Activated naive CD4-positive, alpha-beta T cell treated with anti-CD3 and anti-CD28 coated beads, Interleukin-2, amount 10 ng/mL, durations not matched to agents 7 days and 5 days (primary cell): ENCODE measurements around the gene HOXB1.
A peak's percentile ranks its signal among the peaks of the same experiment; 100 is the strongest.

Source experiments
- CTCF ChIA-PET: fragments of 350-600 bp; sonication (Branson Sonifier 250); formaldehyde crosslinking; loops from one replicate; lab custom pipeline; 2021; ENCODE audit warnings: antibody characterized with exemption; lab: Charles Lee
- DNase-seq: peaks from one replicate; pipeline ENCODE4 v3.0.0-alpha.2; 2020
- H3K27ac Mint-ChIP-seq: one replicate; pipeline ENCODE4 v1.8.0; 2021; ENCODE audit warnings: mild to moderate bottlenecking, moderate library complexity, mixed read lengths
- H3K27me3 Mint-ChIP-seq: one replicate; pipeline ENCODE4 v1.8.0; 2021; ENCODE audit warnings: mild to moderate bottlenecking, mixed read lengths
- H3K36me3 Mint-ChIP-seq: one replicate; pipeline ENCODE4 v1.8.0; 2021; ENCODE audit warnings: mixed read lengths
- H3K4me1 Mint-ChIP-seq: one replicate; pipeline ENCODE4 v1.8.0; 2021; ENCODE audit warnings: mixed read lengths
- H3K4me3 Mint-ChIP-seq: one replicate; pipeline ENCODE4 v1.8.0; 2021; ENCODE audit warnings: mild to moderate bottlenecking, moderate library complexity, mixed read lengths
- H3K9me3 Mint-ChIP-seq: one replicate; pipeline ENCODE4 v1.8.0; 2021; ENCODE audit warnings: mixed read lengths

The HOXB1 gene

GRCh38 chr17:48571024-48571818 is 40.4 kb upstream of the HOXB1 start:
- Mint-ChIP-seq H3K4me1 (peaks cover 41% of the 10 kb centered on the region), H3K4me3 (no peak overlapping the region), H3K9me3 (no peaks in the 10 kb centered on the region), H3K27me3 (peaks cover 14% of the 10 kb centered on the region), H3K36me3 (peaks cover 12% of the 10 kb centered on the region), H3K27ac (no peak overlapping the region)
- DNase-seq: no peak
- CTCF ChIA-PET: no interaction called here

- Mint-ChIP-seq H3K4me1 (peaks cover 33% of the 10 kb centered on the region), H3K36me3 (peaks cover 12% of the 10 kb centered on the region), H3K27me3 (peaks cover 7% of the 10 kb centered on the region), H3K27ac (no peak overlapping the region), H3K4me3 (no peak overlapping the region), H3K9me3 (no peaks in the 10 kb centered on the region)
- no peak for DNase-seq
- CTCF ChIA-PET: interaction anchor here (0.6 to 0.8 kb wide), 3 partner anchors 9 to 466 kb away, joined by 3 to 4 read pairs (median 3); no protein-coding TSS in a partner anchor
Measured at GRCh38 chr17:48570325-48571023, 39.7 kb upstream of the HOXB1 start.

GRCh38 chr17:48569674-48570324 is 39.0 kb upstream of the HOXB1 start:
- CTCF ChIA-PET: interaction anchor here (0.6 to 0.8 kb wide), 4 partner anchors 8 to 467 kb away, joined by 3 to 4 read pairs (median 4); no protein-coding TSS in a partner anchor
- Mint-ChIP-seq H3K9me3 (no peaks in the 10 kb centered on the region), H3K4me1 (peaks cover 28% of the 10 kb centered on the region), H3K36me3 (peaks cover 13% of the 10 kb centered on the region), H3K4me3 (no peak overlapping the region), H3K27me3 (peaks cover 7% of the 10 kb centered on the region), H3K27ac (no peak overlapping the region)
- no peak for DNase-seq

GRCh38 chr17:48569240-48569582 is 38.4 kb upstream of the HOXB1 start:
- CTCF ChIA-PET: interaction anchor here (0.6 to 0.8 kb wide), 2 partner anchors 81 to 305 kb away, joined by 3 to 4 read pairs; no protein-coding TSS in a partner anchor
- no peaks in the 10 kb centered on the region for H3K9me3 Mint-ChIP-seq
- H3K36me3 Mint-ChIP-seq: peaks cover 12% of the 10 kb centered on the region
- H3K27ac Mint-ChIP-seq: no peak overlapping the region
- no peak overlapping the region for H3K4me3 Mint-ChIP-seq
- peaks cover 3% of the 10 kb centered on the region for H3K27me3 Mint-ChIP-seq
- no peak for DNase-seq
- H3K4me1 Mint-ChIP-seq: peaks cover 28% of the 10 kb centered on the region

- CTCF ChIA-PET: interaction anchor here (1.2 kb wide), 1 partner anchor 76 kb away, joined by 3 read pairs; no protein-coding TSS in a partner anchor
- Mint-ChIP-seq H3K27me3 (peaks cover 3% of the 10 kb centered on the region), H3K4me3 (no peak overlapping the region), H3K9me3 (no peaks in the 10 kb centered on the region), H3K4me1 (peaks cover 27% of the 10 kb centered on the region), H3K36me3 (peaks cover 12% of the 10 kb centered on the region), H3K27ac (peak overlapping the region; percentile 66)
- DNase-seq: no peak
Measured at GRCh38 chr17:48568499-48569239, 37.9 kb upstream of the HOXB1 start.

- CTCF ChIA-PET: interaction anchor here (1.2 kb wide), 1 partner anchor 75 kb away, joined by 3 read pairs; no protein-coding TSS in a partner anchor
- Mint-ChIP-seq H3K27ac (no peak overlapping the region), H3K27me3 (peaks cover 12% of the 10 kb centered on the region), H3K36me3 (peaks cover 12% of the 10 kb centered on the region), H3K4me1 (peaks cover 19% of the 10 kb centered on the region), H3K4me3 (no peak overlapping the region), H3K9me3 (no peaks in the 10 kb centered on the region)
- no peak for DNase-seq
Measured at GRCh38 chr17:48567646-48568354, 37.0 kb upstream of the HOXB1 start.

GRCh38 chr17:48567209-48567608 is 36.4 kb upstream of the HOXB1 start:
- Mint-ChIP-seq H3K9me3 (no peaks in the 10 kb centered on the region), H3K27me3 (peaks cover 18% of the 10 kb centered on the region), H3K36me3 (peaks cover 11% of the 10 kb centered on the region), H3K4me3 (no peak overlapping the region), H3K4me1 (peaks cover 21% of the 10 kb centered on the region), H3K27ac (no peak overlapping the region)
- no peak for DNase-seq
- CTCF ChIA-PET: interaction anchor here (1.2 kb wide), 1 partner anchor 75 kb away, joined by 3 read pairs; no protein-coding TSS in a partner anchor

GRCh38 chr17:48566717-48567116 is 35.9 kb upstream of the HOXB1 start:
- Mint-ChIP-seq H3K4me3 (no peak overlapping the region), H3K27me3 (peaks cover 21% of the 10 kb centered on the region), H3K9me3 (no peaks in the 10 kb centered on the region), H3K4me1 (peaks cover 24% of the 10 kb centered on the region), H3K36me3 (peaks cover 11% of the 10 kb centered on the region), H3K27ac (no peak overlapping the region)
- CTCF ChIA-PET: no interaction called here
- DNase-seq: no peak

- H3K27me3 Mint-ChIP-seq: peaks cover 27% of the 10 kb centered on the region
- CTCF ChIA-PET: no interaction called here
- H3K4me3 Mint-ChIP-seq: no peak overlapping the region
- DNase-seq: no peak
- H3K4me1 Mint-ChIP-seq: peaks cover 30% of the 10 kb centered on the region
- no peaks in the 10 kb centered on the region for H3K9me3 Mint-ChIP-seq
- no peak overlapping the region for H3K27ac Mint-ChIP-seq
- H3K36me3 Mint-ChIP-seq: peaks cover 11% of the 10 kb centered on the region
Measured at GRCh38 chr17:48565925-48566710, 35.3 kb upstream of the HOXB1 start.

GRCh38 chr17:48565022-48565554 is 34.3 kb upstream of the HOXB1 start:
- H3K4me1 Mint-ChIP-seq: peaks cover 34% of the 10 kb centered on the region
- peaks cover 11% of the 10 kb centered on the region for H3K36me3 Mint-ChIP-seq
- no peak overlapping the region for H3K27ac Mint-ChIP-seq
- no peak overlapping the region for H3K4me3 Mint-ChIP-seq
- no peaks in the 10 kb centered on the region for H3K9me3 Mint-ChIP-seq
- DNase-seq: no peak
- CTCF ChIA-PET: no interaction called here
- peaks cover 37% of the 10 kb centered on the region for H3K27me3 Mint-ChIP-seq

- CTCF ChIA-PET: interaction anchor here (1.6 to 1.8 kb wide), 2 partner anchors 23 to 71 kb away, joined by 4 read pairs; no protein-coding TSS in a partner anchor
- H3K4me3 Mint-ChIP-seq: no peak overlapping the region
Measured at GRCh38 chr17:48564188-48565021, 33.6 kb upstream of the HOXB1 start.

GRCh38 chr17:48563867-48564187 is 33.0 kb upstream of the HOXB1 start:
- Mint-ChIP-seq H3K9me3 (no peaks in the 10 kb centered on the region), H3K27ac (no peak overlapping the region), H3K4me3 (no peak overlapping the region), H3K36me3 (peaks cover 7% of the 10 kb centered on the region), H3K27me3 (peaks cover 50% of the 10 kb centered on the region), H3K4me1 (peaks cover 29% of the 10 kb centered on the region)
- DNase-seq: no peak
- CTCF ChIA-PET: interaction anchor here (1.6 to 1.8 kb wide), 2 partner anchors 24 to 71 kb away, joined by 4 read pairs; no protein-coding TSS in a partner anchor

More at GRCh38 chr17:48564188-48565021, 33.6 kb upstream of the HOXB1 start:
- H3K27me3 Mint-ChIP-seq: peaks cover 44% of the 10 kb centered on the region
- no peak for DNase-seq
- H3K27ac Mint-ChIP-seq: no peak overlapping the region
- H3K36me3 Mint-ChIP-seq: peaks cover 11% of the 10 kb centered on the region
- H3K4me1 Mint-ChIP-seq: peaks cover 34% of the 10 kb centered on the region
- H3K9me3 Mint-ChIP-seq: no peaks in the 10 kb centered on the region
